Activated T-cell treated with anti-CD3 and anti-CD28 coated beads, Interleukin-2, amount 50 U/mL, for 4 hours (primary cell): ENCODE data around the gene ZBTB24. TPM values are rescaled to one million over a fixed set of nuclear protein-coding genes. Genes with fewer than 3 reads are reported as not detected.
"Not testable (repeated sequence)": the region's sequence is repeated elsewhere in the genome, so short reads cannot be mapped to it uniquely, and the experiment has no call there.

Source experiments
- ATAC-seq, 2 donors: fragments of 200-7000 bp; cut with Tn5 transposase; one replicate each; pipeline ENCODE4 v1.10.0; 2021
- DNase-seq: peaks from one replicate; pipeline ENCODE4 v3.0.0-alpha.2; 2020
- H3K27me3 Mint-ChIP-seq: one replicate; pipeline ENCODE4 v1.8.0; 2021; ENCODE audit warnings: low read depth, mixed read lengths
- H3K36me3 Mint-ChIP-seq: one replicate; pipeline ENCODE4 v1.8.0; 2022; ENCODE audit warnings: mixed read lengths; ENCODE audit not compliant: insufficient read depth
- H3K4me1 Mint-ChIP-seq: one replicate; pipeline ENCODE4 v1.8.0; 2021; ENCODE audit warnings: low read depth, mixed read lengths
- H3K4me3 Mint-ChIP-seq: one replicate; pipeline ENCODE4 v1.8.0; 2021; ENCODE audit warnings: mild to moderate bottlenecking, moderate library complexity, mixed read lengths
- H3K9me3 Mint-ChIP-seq: one replicate; pipeline ENCODE4 v1.8.0; 2021; ENCODE audit warnings: mixed read lengths
- total RNA-seq, 3 donors: library from RNA; stranded (reverse); gene quantifications; one replicate each; pipeline ENCODE4 v1.2.1, GENCODE V29; 2021

ZBTB24 gene
- total RNA-seq, 3 donors from 2014 or later: 13.9 to 15.5 (median 14.8) TPM

DNA sequence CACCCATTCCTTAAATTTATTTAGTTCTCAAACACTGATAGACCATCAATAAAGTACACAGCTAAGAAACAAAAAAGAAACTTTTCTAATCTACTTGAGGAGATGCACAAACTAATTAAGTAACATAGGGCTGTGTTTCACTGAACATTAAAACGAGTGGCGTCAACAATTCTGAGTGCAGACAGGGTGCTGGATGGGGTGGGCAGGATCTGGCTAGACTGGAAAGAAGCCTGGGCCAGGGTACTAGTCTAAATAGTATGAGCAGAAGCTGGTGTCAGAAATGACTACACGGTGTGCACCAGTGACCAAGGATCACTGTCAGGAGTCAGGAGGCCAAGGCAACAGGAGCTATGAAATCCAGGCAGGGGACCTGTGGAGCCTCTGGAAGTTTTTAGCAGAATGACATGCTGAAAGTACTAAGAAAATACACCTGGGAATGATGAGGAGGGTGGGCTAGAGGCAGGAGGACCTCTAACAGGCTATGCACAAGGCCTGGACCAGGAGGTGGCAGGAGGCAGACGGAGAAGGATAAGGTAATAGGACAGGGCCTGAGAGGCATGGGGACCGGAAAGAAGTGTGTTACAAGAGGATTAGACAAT is 13.3 kb downstream of the ZBTB24 start:
- H3K9me3 Mint-ChIP-seq: no peaks in the 10 kb centered on the region
- ATAC-seq: no peak
- H3K36me3 Mint-ChIP-seq: peaks cover 64% of the 10 kb centered on the region
- no peak for DNase-seq
- peaks cover 55% of the 10 kb centered on the region for H3K4me1 Mint-ChIP-seq
- H3K4me3 Mint-ChIP-seq: no peak overlapping the region
- H3K27me3 Mint-ChIP-seq: no peaks in the 10 kb centered on the region

DNA sequence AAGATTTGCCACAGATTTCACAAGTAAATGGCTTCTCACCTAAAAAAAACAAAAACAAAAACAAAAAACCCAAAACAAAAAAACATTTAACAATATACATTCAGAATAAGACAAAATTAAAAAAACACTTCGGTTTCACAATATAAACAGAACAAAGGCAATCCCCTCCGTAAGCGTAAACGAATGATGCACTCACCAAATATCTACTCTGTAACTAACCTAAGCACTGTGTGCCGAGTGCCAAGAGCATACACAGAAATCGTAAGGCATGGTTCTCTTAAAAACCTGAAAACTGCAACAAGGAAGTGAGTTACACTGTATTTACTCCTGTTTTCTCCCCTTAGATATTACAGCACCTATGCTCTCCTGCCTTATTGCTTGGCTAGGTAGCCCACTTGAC is 15.3 kb downstream of the ZBTB24 start:
- H3K9me3 Mint-ChIP-seq: no peaks in the 10 kb centered on the region
- peaks cover 63% of the 10 kb centered on the region for H3K36me3 Mint-ChIP-seq
- no peaks in the 10 kb centered on the region for H3K27me3 Mint-ChIP-seq
- H3K4me3 Mint-ChIP-seq: no peak overlapping the region
- no peak for ATAC-seq
- H3K4me1 Mint-ChIP-seq: peaks cover 49% of the 10 kb centered on the region
- no peak for DNase-seq

DNA sequence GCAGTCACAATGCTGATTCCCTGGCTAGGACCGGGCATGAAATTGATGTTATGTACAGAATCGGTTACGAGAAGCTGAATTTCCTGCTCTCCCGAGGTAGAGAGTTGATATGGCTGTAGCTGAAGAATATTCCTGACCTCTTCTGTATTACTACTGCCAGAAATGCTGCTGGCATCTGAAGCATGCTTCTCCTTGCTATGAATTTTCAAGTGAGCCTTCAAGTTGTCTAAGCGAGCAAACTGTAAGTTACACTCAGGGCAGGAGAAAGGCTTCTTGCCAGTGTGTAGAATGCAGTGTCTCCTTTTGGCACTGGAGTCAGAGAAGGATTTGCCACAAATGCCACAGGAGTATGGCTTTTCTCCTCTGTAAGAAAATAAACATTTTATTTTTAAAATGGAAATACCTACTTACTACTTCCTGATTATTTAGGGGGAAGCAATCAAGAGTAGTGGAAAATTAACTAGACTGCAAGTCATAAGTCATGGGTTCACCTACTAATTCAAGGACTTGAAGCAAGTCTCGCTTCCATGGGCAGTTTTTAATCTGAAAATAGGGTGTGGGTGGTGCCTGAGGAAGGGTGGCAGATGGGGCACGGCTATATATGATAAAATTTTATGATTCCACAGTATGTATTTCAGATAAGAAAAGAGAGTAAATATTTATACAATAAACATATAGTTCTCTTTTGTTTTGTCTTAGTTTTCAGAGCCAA is 16.7 kb downstream of the ZBTB24 start:
- Mint-ChIP-seq H3K27me3 (no peaks in the 10 kb centered on the region), H3K9me3 (peaks cover 3% of the 10 kb centered on the region), H3K4me1 (peaks cover 47% of the 10 kb centered on the region), H3K4me3 (no peak overlapping the region), H3K36me3 (peaks cover 62% of the 10 kb centered on the region)
- ATAC-seq (no peak), DNase-seq (no peak)

DNA sequence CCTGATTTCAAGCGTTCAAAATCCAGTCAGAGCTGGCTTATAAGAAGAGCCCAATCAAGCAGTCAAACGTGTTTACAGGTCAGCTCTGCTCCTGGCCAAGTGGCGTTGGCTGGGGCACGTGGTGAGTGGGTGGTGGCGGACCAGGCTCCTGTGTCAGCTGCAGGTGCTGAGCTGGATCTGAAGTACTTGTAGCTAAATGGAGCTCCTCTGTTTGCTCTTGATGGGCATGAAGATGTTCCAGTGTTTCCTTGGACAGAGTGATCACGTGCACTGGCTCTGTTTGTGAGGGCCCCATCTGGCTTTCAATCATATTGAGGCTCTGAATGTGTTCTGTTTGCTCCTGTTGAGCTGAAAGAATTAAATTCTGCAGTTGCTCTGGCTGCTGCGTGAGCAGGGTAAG is 17.2 kb downstream of the ZBTB24 start:
- ATAC-seq (no peak), DNase-seq (no peak)
- Mint-ChIP-seq H3K4me3 (no peak overlapping the region), H3K27me3 (no peaks in the 10 kb centered on the region), H3K4me1 (peaks cover 44% of the 10 kb centered on the region), H3K9me3 (peaks cover 3% of the 10 kb centered on the region), H3K36me3 (peaks cover 61% of the 10 kb centered on the region)

DNA sequence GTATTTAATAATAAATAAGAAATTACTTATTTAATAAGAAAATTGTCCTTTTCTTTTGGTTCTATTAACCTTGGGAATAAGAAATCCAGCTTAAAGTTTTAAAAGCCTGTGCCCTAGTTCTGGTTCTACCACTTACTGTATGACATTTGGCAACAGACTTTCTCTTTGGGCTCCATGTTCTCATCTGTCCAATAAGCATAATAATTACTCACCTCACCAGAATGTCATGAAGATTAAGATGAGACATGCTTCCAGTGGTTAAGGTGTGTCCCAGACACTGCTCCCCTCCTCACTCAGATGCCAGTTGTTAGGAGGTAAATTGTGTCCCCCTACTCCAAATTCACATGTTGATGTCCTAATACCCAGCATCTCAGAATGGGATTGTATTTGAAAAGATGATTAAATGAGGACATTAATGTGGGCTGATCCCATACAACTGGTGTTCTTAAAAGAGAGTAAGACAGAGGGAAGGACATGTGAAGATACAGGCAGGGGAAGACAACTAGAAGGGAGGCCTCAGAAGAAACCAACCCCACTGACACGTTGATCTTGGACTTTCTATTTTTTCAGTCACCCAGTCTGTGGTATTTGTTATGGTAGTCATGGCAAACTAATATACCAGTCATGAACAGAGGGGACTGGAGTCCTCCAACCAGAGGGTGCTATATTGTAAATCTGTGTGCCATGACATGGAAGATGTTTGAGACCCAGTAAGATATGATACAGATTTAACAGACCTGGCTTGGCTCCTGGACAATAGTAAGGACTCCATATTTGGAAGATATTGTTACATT is 21.1 kb downstream of the ZBTB24 start:
- no peak for DNase-seq
- ATAC-seq: no peak
- no peaks in the 10 kb centered on the region for H3K27me3 Mint-ChIP-seq
- peaks cover 41% of the 10 kb centered on the region for H3K36me3 Mint-ChIP-seq
- H3K4me1 Mint-ChIP-seq: peaks cover 60% of the 10 kb centered on the region
- H3K9me3 Mint-ChIP-seq: peaks cover 3% of the 10 kb centered on the region
- H3K4me3 Mint-ChIP-seq: no peak overlapping the region

DNA sequence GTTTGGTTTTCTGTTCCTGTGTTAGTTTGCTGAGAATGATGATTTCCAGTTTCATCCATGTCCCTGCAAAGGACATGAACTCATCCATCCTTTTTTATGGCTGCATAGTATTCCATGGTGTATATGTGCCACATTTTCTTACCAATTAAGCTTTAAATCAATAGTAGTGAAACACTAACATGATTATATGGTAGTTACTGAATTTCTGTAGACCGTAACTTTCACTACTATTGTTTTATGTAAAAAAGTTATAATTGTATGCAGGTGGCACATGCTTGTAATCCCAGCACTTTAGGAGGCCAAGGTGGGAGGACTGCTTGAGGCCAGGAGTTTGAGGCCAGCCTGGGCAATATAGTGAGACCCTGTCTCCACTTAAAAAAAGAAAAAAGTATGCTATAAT is 21.8 kb downstream of the ZBTB24 start:
- DNase-seq, H3K4me3 Mint-ChIP-seq, H3K9me3 Mint-ChIP-seq, H3K27me3 Mint-ChIP-seq, ATAC-seq: not testable (repeated sequence)
- peaks cover 66% of the 10 kb centered on the region for H3K4me1 Mint-ChIP-seq
- peaks cover 41% of the 10 kb centered on the region for H3K36me3 Mint-ChIP-seq

DNA sequence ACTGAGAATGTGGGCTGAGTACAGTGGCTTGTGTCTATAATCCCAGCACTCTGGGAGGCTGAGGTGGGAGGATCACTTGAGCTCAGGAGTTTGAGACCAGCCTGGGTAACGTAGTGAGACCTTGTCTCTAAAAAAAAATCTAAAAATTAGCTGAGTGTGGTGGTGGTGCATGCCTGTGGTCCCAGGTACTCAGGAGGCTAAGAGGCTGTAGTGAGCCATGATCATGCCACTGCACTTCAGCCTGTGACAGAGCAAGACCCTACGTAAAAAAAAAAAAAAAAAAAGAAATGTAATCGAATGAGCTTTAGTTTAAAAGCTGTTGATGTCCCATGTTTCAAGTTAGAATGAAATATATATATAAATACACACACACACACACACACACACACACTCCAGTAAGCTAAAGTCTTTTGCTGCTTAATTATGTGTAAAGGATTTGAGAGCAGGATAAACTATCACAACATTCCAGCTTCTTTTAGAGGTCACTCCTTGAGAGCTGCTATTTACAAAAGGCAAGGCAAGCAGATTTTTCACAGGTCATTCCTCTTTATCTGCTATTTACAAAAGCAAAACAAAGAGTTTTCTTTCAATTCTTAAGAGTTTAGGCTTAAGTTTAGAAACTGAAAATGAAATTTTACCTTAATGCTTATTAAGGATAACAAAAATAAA is 22.7 kb downstream of the ZBTB24 start:
- DNase-seq (no peak), ATAC-seq (no peak)
- H3K4me1 Mint-ChIP-seq: peaks cover 58% of the 10 kb centered on the region
- peaks cover 33% of the 10 kb centered on the region for H3K36me3 Mint-ChIP-seq
- peaks cover 3% of the 10 kb centered on the region for H3K9me3 Mint-ChIP-seq
- no peaks in the 10 kb centered on the region for H3K27me3 Mint-ChIP-seq
- no peak overlapping the region for H3K4me3 Mint-ChIP-seq

DNA sequence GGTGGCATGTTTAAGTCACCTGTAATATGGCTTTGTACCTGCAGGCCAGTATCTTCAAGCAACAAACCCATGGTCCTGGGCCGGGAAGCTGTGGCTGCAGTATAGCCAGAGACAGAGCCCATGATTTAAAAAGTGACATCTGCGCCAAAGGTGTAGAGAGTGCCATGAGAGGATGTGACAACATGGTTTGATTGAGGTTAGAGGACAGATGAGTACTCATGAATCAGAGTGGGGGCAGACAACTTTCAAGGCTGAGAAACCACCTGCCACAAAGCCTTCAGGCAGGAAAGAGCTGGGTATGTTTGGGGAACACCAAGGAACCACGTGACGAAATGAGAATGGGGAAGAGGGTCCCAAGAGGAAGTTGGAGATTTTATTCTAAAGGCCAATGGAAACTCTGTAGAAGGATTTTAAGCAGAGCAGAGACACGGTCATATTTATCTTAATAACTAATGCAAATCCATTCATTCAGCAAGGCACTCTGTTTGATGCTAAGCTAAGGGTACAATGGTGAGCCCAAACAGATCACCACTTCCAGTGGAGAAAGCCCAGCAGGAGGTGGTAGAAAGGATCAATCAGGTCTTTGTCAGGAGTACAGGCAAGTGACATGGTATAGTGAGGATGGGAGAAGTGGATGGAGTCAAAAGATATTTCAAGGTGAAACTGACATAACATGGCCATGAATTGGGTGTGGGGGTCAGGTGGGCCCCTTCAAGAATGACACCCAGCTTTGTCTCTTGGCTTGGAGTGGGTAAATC is 24.1 kb downstream of the ZBTB24 start:
- peak; percentile 74 to 76 for ATAC-seq
- no peak overlapping the region for H3K4me3 Mint-ChIP-seq
- H3K4me1 Mint-ChIP-seq: peaks cover 59% of the 10 kb centered on the region
- H3K27me3 Mint-ChIP-seq: no peaks in the 10 kb centered on the region
- peaks cover 3% of the 10 kb centered on the region for H3K9me3 Mint-ChIP-seq
- peak; percentile 35 for DNase-seq
- H3K36me3 Mint-ChIP-seq: peaks cover 25% of the 10 kb centered on the region

DNA sequence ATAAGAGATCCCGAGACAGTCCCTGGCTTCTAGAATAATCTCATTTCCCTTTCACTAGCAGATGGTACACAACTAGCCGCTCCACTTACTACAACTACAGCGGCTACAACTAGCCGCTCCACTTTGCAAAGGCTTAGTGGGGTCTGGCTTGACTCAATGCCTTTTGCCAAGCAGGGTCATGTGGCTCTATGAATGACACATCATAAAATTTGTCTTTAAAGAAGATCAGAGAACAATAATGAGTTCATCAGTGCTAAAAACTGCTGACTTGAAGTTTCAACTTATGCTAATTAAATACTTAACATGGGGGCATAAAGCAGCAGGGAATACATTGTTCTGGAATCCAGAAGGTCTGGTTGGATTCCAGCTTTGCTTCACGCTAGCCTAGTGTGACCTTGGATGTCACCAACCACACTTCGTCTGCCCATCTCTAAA is 25.4 kb downstream of the ZBTB24 start:
- Mint-ChIP-seq H3K4me3 (peak overlapping the region; percentile 42), H3K9me3 (peaks cover 3% of the 10 kb centered on the region), H3K4me1 (peaks cover 67% of the 10 kb centered on the region), H3K36me3 (peaks cover 20% of the 10 kb centered on the region), H3K27me3 (no peaks in the 10 kb centered on the region)
- DNase-seq: no peak
- no peak for ATAC-seq

DNA sequence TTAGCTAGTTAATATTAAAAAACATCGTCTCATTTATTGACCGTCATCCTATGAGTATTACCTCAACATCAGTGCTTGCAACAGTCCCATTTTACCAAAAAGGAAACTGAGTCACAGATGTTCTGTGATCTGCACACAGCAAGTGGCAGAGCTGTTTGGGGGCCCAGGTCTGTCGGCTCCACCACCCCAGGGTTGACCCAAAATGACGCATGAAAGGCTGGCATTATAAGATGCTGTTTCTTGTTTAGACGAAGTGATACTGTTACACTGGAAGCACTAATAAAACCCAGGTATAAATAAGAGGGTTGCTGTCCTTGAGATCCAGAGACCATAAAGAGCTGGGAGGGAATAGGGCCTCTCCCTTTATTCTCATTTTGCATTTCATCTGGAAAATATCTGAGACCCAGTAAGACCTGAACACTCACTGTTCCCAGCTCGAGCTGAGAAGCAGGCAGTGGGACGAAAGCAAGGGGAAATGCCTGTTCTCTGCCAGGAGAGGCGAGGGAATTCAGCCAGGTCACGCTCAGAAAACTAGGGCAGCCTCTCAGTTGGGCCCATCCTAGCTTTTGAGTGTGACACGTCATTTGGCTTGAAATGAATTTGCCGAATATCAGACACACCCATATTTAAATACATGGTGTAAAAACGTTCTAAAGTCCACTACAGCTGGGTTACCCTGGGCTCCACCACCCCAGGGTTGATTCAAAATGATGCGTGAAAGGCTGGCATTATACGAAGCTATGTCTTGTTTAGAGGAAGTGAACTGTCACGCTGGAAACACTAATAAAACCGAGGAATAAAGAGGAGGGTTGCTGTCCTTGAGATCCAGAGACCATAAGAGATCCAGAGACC is 26.1 kb downstream of the ZBTB24 start:
- H3K4me1 Mint-ChIP-seq: peaks cover 68% of the 10 kb centered on the region
- no peak for ATAC-seq
- peak overlapping the region; percentile 49 for H3K4me3 Mint-ChIP-seq
- H3K9me3 Mint-ChIP-seq: peaks cover 2% of the 10 kb centered on the region
- peaks cover 14% of the 10 kb centered on the region for H3K36me3 Mint-ChIP-seq
- no peak for DNase-seq
- H3K27me3 Mint-ChIP-seq: no peaks in the 10 kb centered on the region

DNA sequence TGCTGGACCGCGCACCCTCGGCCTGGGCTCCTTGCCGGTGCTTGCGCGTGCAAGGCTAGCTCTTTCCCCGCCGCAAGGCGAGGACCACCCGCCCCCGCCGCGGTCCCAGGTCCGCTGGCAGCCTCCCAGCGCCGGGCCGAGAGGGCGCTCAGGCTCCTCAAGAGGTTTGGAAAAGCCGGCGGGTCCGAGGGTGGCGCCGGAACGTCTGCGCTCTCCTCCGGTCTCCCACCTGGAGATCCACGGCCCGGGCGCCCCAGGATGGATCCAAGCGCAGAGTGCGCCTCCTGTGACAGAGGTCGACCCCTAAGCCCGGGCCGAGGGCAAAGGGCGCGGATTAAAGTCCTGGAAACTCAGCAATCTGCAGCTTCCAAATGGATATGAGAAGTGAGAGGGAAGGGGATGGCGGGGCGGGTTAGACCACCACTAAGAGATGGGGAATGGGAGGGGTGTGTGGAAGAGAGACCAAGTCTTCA is 26.9 kb downstream of the ZBTB24 start:
- no peaks in the 10 kb centered on the region for H3K9me3 Mint-ChIP-seq
- DNase-seq (no peak), ATAC-seq (no peak)
- no peaks in the 10 kb centered on the region for H3K27me3 Mint-ChIP-seq
- H3K4me1 Mint-ChIP-seq: peaks cover 65% of the 10 kb centered on the region
- H3K36me3 Mint-ChIP-seq: peaks cover 8% of the 10 kb centered on the region
- peak overlapping the region; percentile 53 for H3K4me3 Mint-ChIP-seq

DNA sequence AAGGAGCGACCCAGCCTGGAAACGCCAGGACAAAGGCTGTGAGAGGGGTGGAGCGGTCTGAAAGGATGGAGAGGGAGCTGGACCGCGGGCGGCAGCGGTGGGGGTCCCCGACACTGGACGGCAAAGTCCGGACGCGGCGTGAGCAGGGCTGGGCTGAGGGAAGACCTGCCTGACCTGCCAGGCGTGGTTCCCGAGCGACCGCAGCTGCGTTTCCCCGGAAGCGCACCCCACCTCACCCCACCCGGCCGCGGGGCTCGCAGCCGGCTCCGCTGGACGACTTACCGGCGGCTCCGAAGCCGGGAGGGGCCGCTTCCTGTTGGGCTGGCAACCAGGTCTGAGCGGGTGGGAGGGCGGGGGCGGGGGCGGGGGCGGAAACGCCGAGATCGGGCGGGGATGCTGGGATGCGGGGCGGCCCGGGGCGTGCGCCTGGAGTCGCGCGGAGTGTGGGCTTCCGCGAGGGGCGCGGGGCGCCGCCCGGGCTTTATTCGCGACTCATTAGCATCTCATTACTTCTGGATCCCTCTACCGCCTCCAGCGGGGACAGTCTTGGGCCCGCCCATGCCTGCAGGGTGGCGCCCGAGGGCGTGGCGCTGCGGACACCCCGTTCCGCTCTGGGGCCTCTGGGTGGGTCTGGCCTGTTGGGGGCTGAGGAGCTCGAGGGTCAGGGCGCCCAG is 27.4 kb downstream of the ZBTB24 start, which contains the start of gene MICAL1:
Gene MICAL1 (minus strand): TSS at position 336 of the 674 bp plus-strand sequence. CDS start 1,576 bp downstream, outside the sequence.
- ATAC-seq (peak; percentile 37 to 47), DNase-seq (peak; percentile 44)
- Mint-ChIP-seq H3K27me3 (no peaks in the 10 kb centered on the region), H3K4me3 (peak within 1 kb of the TSS; percentile 90), H3K4me1 (peaks cover 69% of the 10 kb centered on the region), H3K9me3 (no peaks in the 10 kb centered on the region), H3K36me3 (peaks cover 9% of the 10 kb centered on the region)
